GM13976 (cell line): ENCODE measurements around the gene FAM241B.

Experiments
- DNase-seq: peaks from one replicate; pipeline ENCODE4 v3.0.0; 2012; ENCODE audit warnings: low spot score
- CTCF ChIP-seq: IDR thresholded peaks from 2 replicates; pipeline ENCODE4 v1.5.1; 2012; ENCODE audit warnings: borderline replicate concordance, mild to moderate bottlenecking; ENCODE audit not compliant: insufficient read depth; ENCODE audit errors: extremely low read depth, missing control alignments, control extremely low read depth
- in situ Hi-C: fragments of 300-500 bp; cut with MboI; formaldehyde crosslinking; loops from one replicate; pipeline ENCODE4 v1.12.0; 2022; ENCODE audit warnings: low sequenced_read_pairs, mixed read lengths, inconsistent platforms; ENCODE audit not compliant: unreplicated experiment

The FAM241B gene

GRCh38 chr10:69636626-69637605, 6.9 kb downstream of the FAM241B start:
- no peak for TF ChIP-seq CTCF
- in situ Hi-C loops = loop anchor here (5.0 kb wide), 1 partner anchor 120 kb away; no protein-coding TSS in a partner anchor
- DNase-seq = peak; percentile 38

- in situ Hi-C loops = loop anchor here (5.0 kb wide), 1 partner anchor 121 kb away; no protein-coding TSS in a partner anchor
- peak; percentile 13 for DNase-seq
- no peak for TF ChIP-seq CTCF
These were observed 8.6 kb downstream of the FAM241B start for GRCh38 chr10:69638642-69639041.

GRCh38 chr10:69639291-69640195, 9.5 kb downstream of the FAM241B start:
- peak; percentile 58 for TF ChIP-seq CTCF
- peak; percentile 83 for DNase-seq
- in situ Hi-C loops = loop anchor here (5.0 kb wide), 1 partner anchor 122 kb away; no protein-coding TSS in a partner anchor

- no peak for DNase-seq
- in situ Hi-C loops = no loop called here
- TF ChIP-seq CTCF = no peak
These were observed 10.3 kb downstream of the FAM241B start for GRCh38 chr10:69640196-69640980.

- in situ Hi-C loops = no loop called here
- no peak for TF ChIP-seq CTCF
- no peak for DNase-seq
These were observed 11.4 kb downstream of the FAM241B start for GRCh38 chr10:69641261-69641980.
